ENCODE results near the gene KCNC1. TPM values are rescaled to one million over a fixed set of nuclear protein-coding genes. Genes with fewer than 3 reads are reported as not detected.

Gene KCNC1
- total and polyA plus RNA-seq, 9 of the 15 experiments (the other 6 are each of a cell fraction or from before 2014, with no cell fraction given), result 0.05 to 0.08 TPM; not detected in 7

GRCh38 chr11:17738151-17738973 lies 3.8 kb downstream of the KCNC1 start:
- DNase-seq (ENCODE audit: extremely low read depth in 1 of 4, low spot score in 3 of 4) (no peak), ATAC-seq (no peak), FAIRE-seq (no peak)
- ChIA-PET CTCF (ENCODE audit: low intra/inter-chr PET ratio) (no interaction called here), POLR2A (interaction anchor here (0.5 to 0.8 kb wide), 3 partner anchors 30 to 693 kb away, joined by 3 read pairs; no protein-coding TSS in a partner anchor)
- intact Hi-C loops (cut with micrococcal nuclease), result loop anchor here (10.0 kb wide), 1 partner anchor 166 kb away; no protein-coding TSS in a partner anchor
- no peak overlapping the region for H3K4me2 ChIP-seq (ENCODE audit: insufficient read depth, low read length)
- H3K9me1 ChIP-seq (ENCODE audit: control insufficient read depth, insufficient read depth, low read length), result no peaks in the 10 kb centered on the region
- 2% methylated on average over 7 of the region's 10 CpGs for WGBS (ENCODE audit: insufficient coverage, low coverage, missing lambda C conversion rate)
- in situ Hi-C loops (cut with MboI), result no loop called here
- H3K36me3 ChIP-seq (ENCODE audit: control insufficient read depth, insufficient read depth, low read length), result no peaks in the 10 kb centered on the region
- BruUV-seq (replicated peaks), result no TSS peak
- no peak overlapping the region for H3K27ac ChIP-seq (ENCODE audit: extremely low read depth, low read depth, low read length)
- H3K9ac ChIP-seq (ENCODE audit: insufficient read depth in 1 of 2, low read depth in 2 of 2, low read length in 2 of 2), result no peak overlapping the region
- peaks cover 15% of the 10 kb centered on the region for H4K20me1 ChIP-seq (replicated peaks; ENCODE audit: control insufficient read depth, insufficient read depth, low read length)
- no peaks in the 10 kb centered on the region for H3K79me2 ChIP-seq (ENCODE audit: control insufficient read depth, insufficient read depth, low read length)
- no peaks in the 10 kb centered on the region for H3K9me3 ChIP-seq (replicated peaks; ENCODE audit: control insufficient read depth, insufficient read depth, low read depth, low read length)
- peaks cover 0 to 17% of the 10 kb centered on the region in 2 experiments; a peak in 3 of 5 replicates for H3K4me1 ChIP-seq (replicated peaks in 1 of 2; ENCODE audit: control insufficient read depth in 2 of 2, insufficient read depth in 2 of 2, low read length in 2 of 2)
- H2AFZ ChIP-seq (ENCODE audit: low read depth, low read length), result no peak overlapping the region
- peaks cover 5 to 55% of the 10 kb centered on the region in 2 experiments; a peak in 4 of 5 replicates for H3K27me3 ChIP-seq (ENCODE audit: control insufficient read depth in 2 of 2, insufficient read depth in 2 of 2, low read length in 2 of 2)
- no peak overlapping the region for H3K4me3 ChIP-seq
- no peak for TF ChIP-seq ZMIZ1 (IDR thresholded peaks at IDR 0.05; ENCODE audit: low read depth in 2 of 2, low read length in 2 of 2)
- TF ChIP-seq SRSF3 (IDR thresholded peaks at IDR 0.05; ENCODE audit: insufficient read depth, low read length), result no peak
- no peak for TF ChIP-seq HNRNPLL (IDR thresholded peaks at IDR 0.05; ENCODE audit: low read depth, low read length, poor library complexity, severe bottlenecking)
- TF ChIP-seq NR2F6 (CRISPR knock-in tag; IDR thresholded peaks at IDR 0.05), result no peak
- no peak for TF ChIP-seq MCM5 (IDR thresholded peaks at IDR 0.05; ENCODE audit: low read depth)
- TF ChIP-seq KHSRP (IDR thresholded peaks at IDR 0.05), result no peak
- no peak for TF ChIP-seq TSHZ1 (CRISPR knock-in tag; IDR thresholded peaks at IDR 0.05)
- TF ChIP-seq DEAF1 (CRISPR knock-in tag; IDR thresholded peaks at IDR 0.05), result no peak
- TF ChIP-seq ZNF311 (CRISPR knock-in tag; IDR thresholded peaks at IDR 0.05), result no peak
- no peak for TF ChIP-seq RFX1 (IDR thresholded peaks at IDR 0.05)
- no peak for TF ChIP-seq ZNF695 (CRISPR knock-in tag; IDR thresholded peaks at IDR 0.05)

Data from K562 (cell line).